Measurements from ENCODE around the gene CDH4. TPM values are rescaled to one million over a fixed set of nuclear protein-coding genes. Genes with fewer than 3 reads are reported as not detected.

CDH4 gene
- total and polyA plus RNA-seq, 2 donors (not counting 1 experiment from before 2014, with no cell fraction given), result not detected

- intact Hi-C loops (cut with micrococcal nuclease), result no loop called here
- 83% methylated on average over 21 of the region's 21 CpGs for WGBS (ENCODE audit: insufficient coverage)
- no peak overlapping the region for H3K9ac ChIP-seq (ENCODE audit: low read length)
- TF ChIP-seq, protein P1, sequence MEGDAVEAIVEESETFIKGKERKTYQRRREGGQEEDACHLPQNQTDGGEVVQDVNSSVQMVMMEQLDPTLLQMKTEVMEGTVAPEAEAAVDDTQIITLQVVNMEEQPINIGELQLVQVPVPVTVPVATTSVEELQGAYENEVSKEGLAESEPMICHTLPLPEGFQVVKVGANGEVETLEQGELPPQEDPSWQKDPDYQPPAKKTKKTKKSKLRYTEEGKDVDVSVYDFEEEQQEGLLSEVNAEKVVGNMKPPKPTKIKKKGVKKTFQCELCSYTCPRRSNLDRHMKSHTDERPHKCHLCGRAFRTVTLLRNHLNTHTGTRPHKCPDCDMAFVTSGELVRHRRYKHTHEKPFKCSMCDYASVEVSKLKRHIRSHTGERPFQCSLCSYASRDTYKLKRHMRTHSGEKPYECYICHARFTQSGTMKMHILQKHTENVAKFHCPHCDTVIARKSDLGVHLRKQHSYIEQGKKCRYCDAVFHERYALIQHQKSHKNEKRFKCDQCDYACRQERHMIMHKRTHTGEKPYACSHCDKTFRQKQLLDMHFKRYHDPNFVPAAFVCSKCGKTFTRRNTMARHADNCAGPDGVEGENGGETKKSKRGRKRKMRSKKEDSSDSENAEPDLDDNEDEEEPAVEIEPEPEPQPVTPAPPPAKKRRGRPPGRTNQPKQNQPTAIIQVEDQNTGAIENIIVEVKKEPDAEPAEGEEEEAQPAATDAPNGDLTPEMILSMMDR (IDR thresholded peaks at IDR 0.05), result no peak
- no peak for TF ChIP-seq EZH2 (IDR thresholded peaks at IDR 0.05; ENCODE audit: borderline replicate concordance, insufficient read depth, low read depth, low read length, poor library complexity, severe bottlenecking)
- ChIA-PET POLR2A (no interaction called here), CTCF (no interaction called here)
- Mint-ChIP-seq H3K27me3 (no peaks in the 10 kb centered on the region), H3K4me3 (no peak overlapping the region), H3K4me1 (no peaks in the 10 kb centered on the region), H3K27ac (no peak overlapping the region), H3K9me3 (ENCODE audit: insufficient read depth) (no peaks in the 10 kb centered on the region)
- no peak overlapping the region for H3K4me2 ChIP-seq (replicated peaks; ENCODE audit: low read depth, low read length, poor library complexity, severe bottlenecking)
- no peaks in the 10 kb centered on the region for H3K27me3 ChIP-seq (replicated peaks in 1 of 4; ENCODE audit: control extremely low read depth in 1 of 4, control insufficient read depth in 3 of 4, insufficient read depth in 4 of 4, low read length in 3 of 4)
- no peak for ATAC-seq (ENCODE audit: low read depth)
- no peaks in the 10 kb centered on the region for H4K20me1 ChIP-seq (ENCODE audit: control insufficient read depth, insufficient read depth, low read length, poor library complexity, severe bottlenecking)
- no peaks in the 10 kb centered on the region for H3K36me3 ChIP-seq (replicated peaks in 1 of 2; ENCODE audit: control extremely low read depth in 1 of 2, control insufficient read depth in 1 of 2, extremely low read depth in 1 of 2, insufficient read depth in 2 of 2, low read length in 1 of 2)
- H3K27ac ChIP-seq (ENCODE audit: low read length in 2 of 2), result no peak overlapping the region
- H3K4me1 ChIP-seq (ENCODE audit: control insufficient read depth in 2 of 2, insufficient read depth in 2 of 2, low read length in 2 of 2), result no peaks in the 10 kb centered on the region
- H2AFZ ChIP-seq (ENCODE audit: insufficient read depth, low read depth, low read length, poor library complexity, severe bottlenecking), result no peak overlapping the region
- no peak for DNase-seq
- no peaks in the 10 kb centered on the region for H3K79me2 ChIP-seq (ENCODE audit: control insufficient read depth, insufficient read depth, low read length)
- H3K9me3 ChIP-seq (ENCODE audit: control extremely low read depth in 1 of 3, control insufficient read depth in 2 of 3, insufficient read depth in 1 of 3, low read length in 2 of 3), result peaks cover 0 to 28% (median 0%) of the 10 kb centered on the region in 3 donors
- no peak overlapping the region for H3K4me3 ChIP-seq (ENCODE audit: control extremely low read depth in 1 of 5, extremely low read depth in 1 of 5, insufficient read depth in 1 of 5, low read depth in 2 of 5, low read length in 4 of 5)
Observed at GRCh38 chr20:61730631-61731362, 478.7 kb downstream of the CDH4 start.

DNA sequence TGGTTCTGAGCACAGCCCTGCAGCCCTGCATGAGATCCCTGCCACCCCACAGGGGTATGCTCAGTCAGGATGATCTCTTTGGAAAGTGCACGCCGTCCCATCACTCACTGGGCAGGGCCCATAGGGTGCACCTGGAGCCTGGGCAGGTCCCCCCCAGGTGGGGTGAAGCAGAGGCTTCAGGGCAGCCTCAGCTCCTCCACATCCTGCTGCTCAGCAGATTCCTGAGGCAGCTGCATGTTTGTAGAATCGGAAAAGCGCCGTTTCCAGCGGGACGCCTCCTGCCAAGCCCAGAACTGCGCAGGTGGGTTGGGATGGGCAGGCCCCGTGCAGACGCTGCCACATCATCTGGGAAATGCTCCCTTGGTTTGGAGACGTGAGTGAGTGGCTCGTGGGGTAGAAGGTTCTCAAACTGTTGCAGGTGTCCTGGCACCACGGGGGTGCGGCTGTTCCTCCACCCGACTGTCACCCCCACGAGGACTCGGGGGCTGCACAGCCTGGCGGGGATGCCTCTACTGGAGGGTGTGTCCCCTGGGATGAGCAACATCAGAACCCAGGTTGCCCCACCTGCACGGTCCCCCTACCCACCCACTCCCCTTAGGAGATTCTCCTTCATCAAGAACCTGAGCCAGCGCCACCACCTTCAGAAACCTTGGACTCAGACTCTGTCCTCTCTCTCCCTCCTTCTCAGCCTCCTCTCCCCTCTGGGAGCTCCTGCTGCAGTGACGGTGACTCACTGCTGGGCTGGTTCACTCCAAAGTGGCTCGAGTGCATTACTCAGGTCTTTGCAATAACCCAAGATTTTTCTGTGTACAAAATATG lies 479.5 kb downstream of the CDH4 start:
- intact Hi-C loops (cut with micrococcal nuclease), result no loop called here
- Histone ChIP-seq H3K9me3 (ENCODE audit: control extremely low read depth in 1 of 3, control insufficient read depth in 2 of 3, insufficient read depth in 1 of 3, low read length in 2 of 3) (peaks cover 0 to 25% (median 0%) of the 10 kb centered on the region in 3 donors), H3K4me2 (replicated peaks; ENCODE audit: low read depth, low read length, poor library complexity, severe bottlenecking) (no peak overlapping the region), H3K79me2 (ENCODE audit: control insufficient read depth, insufficient read depth, low read length) (no peaks in the 10 kb centered on the region), H2AFZ (ENCODE audit: insufficient read depth, low read depth, low read length, poor library complexity, severe bottlenecking) (no peak overlapping the region), H3K9ac (ENCODE audit: low read length) (no peak overlapping the region), H3K36me3 (replicated peaks in 1 of 2; ENCODE audit: control extremely low read depth in 1 of 2, control insufficient read depth in 1 of 2, extremely low read depth in 1 of 2, insufficient read depth in 2 of 2, low read length in 1 of 2) (no peaks in the 10 kb centered on the region), H3K4me1 (ENCODE audit: control insufficient read depth in 2 of 2, insufficient read depth in 2 of 2, low read length in 2 of 2) (no peaks in the 10 kb centered on the region), H3K27me3 (replicated peaks in 1 of 4; ENCODE audit: control extremely low read depth in 1 of 4, control insufficient read depth in 3 of 4, insufficient read depth in 4 of 4, low read length in 3 of 4) (no peaks in the 10 kb centered on the region), H4K20me1 (ENCODE audit: control insufficient read depth, insufficient read depth, low read length, poor library complexity, severe bottlenecking) (no peaks in the 10 kb centered on the region), H3K4me3 (ENCODE audit: control extremely low read depth in 1 of 5, extremely low read depth in 1 of 5, insufficient read depth in 1 of 5, low read depth in 2 of 5, low read length in 4 of 5) (no peak overlapping the region), H3K27ac (ENCODE audit: low read length in 2 of 2) (no peak overlapping the region)
- Mint-ChIP-seq H3K9me3 (ENCODE audit: insufficient read depth) (no peaks in the 10 kb centered on the region), H3K4me1 (no peaks in the 10 kb centered on the region), H3K4me3 (no peak overlapping the region), H3K27ac (no peak overlapping the region), H3K27me3 (no peaks in the 10 kb centered on the region)
- TF ChIP-seq, protein P1 (IDR thresholded peaks at IDR 0.05), result no peak
- TF ChIP-seq EZH2 (IDR thresholded peaks at IDR 0.05; ENCODE audit: borderline replicate concordance, insufficient read depth, low read depth, low read length, poor library complexity, severe bottlenecking), result no peak
- DNase-seq (no peak), ATAC-seq (ENCODE audit: low read depth) (no peak)
- WGBS (ENCODE audit: insufficient coverage), result 93% methylated on average over 17 of the region's 22 CpGs
- ChIA-PET CTCF (no interaction called here), POLR2A (no interaction called here)

Data from B cell (primary cell).